ENCODE measurements around the gene BFAR. TPM values are rescaled to one million over a fixed set of nuclear protein-coding genes. Genes with fewer than 3 reads are reported as not detected.
A peak's percentile ranks its signal among the peaks of the same experiment; 100 is the strongest.

BFAR gene
- total RNA-seq, 1 donor from 2014 or later = 80.7 TPM

DNA sequence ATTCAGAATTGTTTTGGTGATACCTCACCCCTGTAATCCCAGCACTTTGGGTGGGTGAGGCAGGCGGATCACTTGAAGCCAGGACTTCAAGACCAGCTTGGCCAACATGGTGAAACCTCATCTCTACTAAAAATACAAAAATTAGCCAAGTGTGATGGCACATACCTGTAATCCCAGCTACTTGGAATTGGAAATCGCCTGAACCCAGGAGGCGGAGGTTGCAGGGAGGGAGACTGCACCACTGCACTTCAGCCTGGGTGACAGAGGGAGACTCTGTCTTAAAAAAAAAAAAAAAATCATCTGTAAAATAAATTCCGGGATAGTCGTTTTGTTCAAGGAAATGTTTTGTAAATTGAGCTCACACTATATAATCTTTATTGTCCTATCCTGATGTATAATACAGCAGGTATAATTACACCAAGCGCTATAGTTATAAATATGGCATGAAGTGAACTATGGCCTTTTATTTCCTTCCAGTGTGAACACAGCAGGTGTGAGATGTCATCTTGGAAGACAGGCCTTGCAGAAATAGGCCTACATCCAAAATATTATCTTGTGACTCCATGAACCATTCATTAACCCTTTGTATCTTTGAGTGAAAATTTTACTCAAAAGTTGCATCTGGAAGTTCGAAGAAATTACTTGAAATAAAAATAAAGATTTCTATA lies 35.9 kb downstream of the BFAR start:
- Mint-ChIP-seq H3K4me3 (ENCODE audit: unreplicated experiment) (no peak overlapping the region), H3K27ac (ENCODE audit: unreplicated experiment) (no peak overlapping the region), H3K4me1 (ENCODE audit: unreplicated experiment) (no peaks in the 10 kb centered on the region), H3K36me3 (ENCODE audit: low read depth, unreplicated experiment) (peaks cover 30% of the 10 kb centered on the region), H3K27me3 (ENCODE audit: unreplicated experiment) (no peaks in the 10 kb centered on the region), H3K9me3 (ENCODE audit: unreplicated experiment) (no peaks in the 10 kb centered on the region)
- DNase-seq (ENCODE audit: low spot score) = no peak
- TF ChIP-seq, protein P1, sequence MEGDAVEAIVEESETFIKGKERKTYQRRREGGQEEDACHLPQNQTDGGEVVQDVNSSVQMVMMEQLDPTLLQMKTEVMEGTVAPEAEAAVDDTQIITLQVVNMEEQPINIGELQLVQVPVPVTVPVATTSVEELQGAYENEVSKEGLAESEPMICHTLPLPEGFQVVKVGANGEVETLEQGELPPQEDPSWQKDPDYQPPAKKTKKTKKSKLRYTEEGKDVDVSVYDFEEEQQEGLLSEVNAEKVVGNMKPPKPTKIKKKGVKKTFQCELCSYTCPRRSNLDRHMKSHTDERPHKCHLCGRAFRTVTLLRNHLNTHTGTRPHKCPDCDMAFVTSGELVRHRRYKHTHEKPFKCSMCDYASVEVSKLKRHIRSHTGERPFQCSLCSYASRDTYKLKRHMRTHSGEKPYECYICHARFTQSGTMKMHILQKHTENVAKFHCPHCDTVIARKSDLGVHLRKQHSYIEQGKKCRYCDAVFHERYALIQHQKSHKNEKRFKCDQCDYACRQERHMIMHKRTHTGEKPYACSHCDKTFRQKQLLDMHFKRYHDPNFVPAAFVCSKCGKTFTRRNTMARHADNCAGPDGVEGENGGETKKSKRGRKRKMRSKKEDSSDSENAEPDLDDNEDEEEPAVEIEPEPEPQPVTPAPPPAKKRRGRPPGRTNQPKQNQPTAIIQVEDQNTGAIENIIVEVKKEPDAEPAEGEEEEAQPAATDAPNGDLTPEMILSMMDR (IDR thresholded peaks at IDR 0.05; ENCODE audit: unreplicated experiment) = no peak

DNA sequence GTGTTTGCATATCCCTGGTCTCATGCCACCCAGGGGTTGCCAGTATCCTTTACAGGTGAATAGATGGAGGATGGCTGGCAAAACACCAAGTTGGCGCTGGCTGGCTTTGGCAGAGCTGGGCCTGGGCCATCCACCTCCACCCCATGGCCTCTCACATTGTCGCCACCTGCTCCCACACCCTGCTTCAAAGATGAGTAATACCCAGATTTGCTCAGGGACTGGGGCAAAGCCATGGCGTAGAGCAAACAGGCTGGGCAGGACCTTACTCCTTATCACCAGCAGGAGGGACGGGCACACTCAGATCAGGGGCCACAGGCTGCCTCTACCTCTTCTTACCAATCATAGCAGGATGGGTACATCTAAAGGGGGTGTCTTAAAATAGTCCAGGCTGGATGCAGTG lies 37.0 kb downstream of the BFAR start:
- H3K4me1 Mint-ChIP-seq (ENCODE audit: unreplicated experiment) = no peaks in the 10 kb centered on the region
- DNase-seq (ENCODE audit: low spot score) = no peak
- H3K4me3 Mint-ChIP-seq (ENCODE audit: unreplicated experiment) = no peak overlapping the region
- H3K9me3 Mint-ChIP-seq (ENCODE audit: unreplicated experiment) = no peaks in the 10 kb centered on the region
- TF ChIP-seq, protein P1 (IDR thresholded peaks at IDR 0.05; ENCODE audit: unreplicated experiment) = no peak
- H3K27me3 Mint-ChIP-seq (ENCODE audit: unreplicated experiment) = no peaks in the 10 kb centered on the region
- no peak overlapping the region for H3K27ac Mint-ChIP-seq (ENCODE audit: unreplicated experiment)
- peaks cover 22% of the 10 kb centered on the region for H3K36me3 Mint-ChIP-seq (ENCODE audit: low read depth, unreplicated experiment)

DNA sequence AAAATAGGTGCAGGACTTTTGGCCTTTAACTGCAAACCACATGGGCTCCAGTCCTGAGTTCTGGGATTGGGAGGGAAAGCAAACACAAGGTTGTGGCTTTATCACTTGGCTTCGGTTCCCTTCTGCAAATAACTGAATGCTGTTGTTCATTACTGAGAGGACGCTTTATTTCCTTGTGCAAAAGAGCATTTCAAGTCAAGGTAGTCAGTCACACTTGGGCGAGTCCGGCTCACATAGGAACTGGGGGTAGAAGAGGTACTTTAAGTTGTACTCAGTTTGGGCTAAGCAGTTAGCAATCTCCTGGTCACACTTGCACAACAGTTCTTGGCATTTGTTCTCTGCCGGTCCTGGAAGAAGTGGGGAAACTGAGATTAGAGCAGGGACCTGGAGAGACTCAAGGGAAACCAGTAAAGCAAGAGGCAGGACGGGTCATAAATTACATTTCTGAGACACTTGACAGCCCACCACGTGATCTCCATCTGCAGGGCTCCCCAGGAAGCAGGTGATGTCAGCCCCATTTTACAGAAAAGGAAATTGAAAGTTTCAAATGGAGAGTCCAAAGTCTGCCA lies 39.7 kb downstream of the BFAR start:
- Mint-ChIP-seq H3K9me3 (ENCODE audit: unreplicated experiment) (no peaks in the 10 kb centered on the region), H3K27ac (ENCODE audit: unreplicated experiment) (no peak overlapping the region), H3K4me3 (ENCODE audit: unreplicated experiment) (no peak overlapping the region), H3K27me3 (ENCODE audit: unreplicated experiment) (no peaks in the 10 kb centered on the region), H3K36me3 (ENCODE audit: low read depth, unreplicated experiment) (no peaks in the 10 kb centered on the region), H3K4me1 (ENCODE audit: unreplicated experiment) (no peaks in the 10 kb centered on the region)
- TF ChIP-seq, protein P1 (IDR thresholded peaks at IDR 0.05; ENCODE audit: unreplicated experiment) = no peak
- DNase-seq (ENCODE audit: low spot score) = no peak

DNA sequence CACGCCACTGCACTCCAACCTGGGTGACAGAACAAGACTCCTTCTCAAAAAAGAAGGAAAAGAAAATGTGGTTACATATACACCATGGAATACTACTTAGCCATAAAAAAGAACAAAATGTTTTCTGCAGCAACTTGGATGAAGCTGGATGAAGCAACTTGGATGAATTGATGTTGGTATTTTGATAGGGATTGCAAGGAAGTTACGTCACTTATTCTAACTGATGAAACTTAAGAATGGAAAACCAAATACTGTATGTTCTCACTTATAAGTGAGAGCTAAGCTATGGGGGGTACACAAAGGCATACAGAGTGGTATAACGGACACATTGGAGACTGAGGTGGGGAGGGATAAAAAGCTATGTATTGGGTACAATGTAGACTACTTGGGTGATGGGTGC lies 43.9 kb downstream of the BFAR start:
- DNase-seq (ENCODE audit: low spot score) = no peak
- H3K27ac Mint-ChIP-seq (ENCODE audit: unreplicated experiment) = no peak overlapping the region
- no peak overlapping the region for H3K4me3 Mint-ChIP-seq (ENCODE audit: unreplicated experiment)
- H3K36me3 Mint-ChIP-seq (ENCODE audit: low read depth, unreplicated experiment) = peaks cover 7% of the 10 kb centered on the region
- no peaks in the 10 kb centered on the region for H3K4me1 Mint-ChIP-seq (ENCODE audit: unreplicated experiment)
- H3K27me3 Mint-ChIP-seq (ENCODE audit: unreplicated experiment) = peaks cover 2% of the 10 kb centered on the region
- TF ChIP-seq, protein P1 (IDR thresholded peaks at IDR 0.05; ENCODE audit: unreplicated experiment) = no peak
- H3K9me3 Mint-ChIP-seq (ENCODE audit: unreplicated experiment) = no peaks in the 10 kb centered on the region

DNA sequence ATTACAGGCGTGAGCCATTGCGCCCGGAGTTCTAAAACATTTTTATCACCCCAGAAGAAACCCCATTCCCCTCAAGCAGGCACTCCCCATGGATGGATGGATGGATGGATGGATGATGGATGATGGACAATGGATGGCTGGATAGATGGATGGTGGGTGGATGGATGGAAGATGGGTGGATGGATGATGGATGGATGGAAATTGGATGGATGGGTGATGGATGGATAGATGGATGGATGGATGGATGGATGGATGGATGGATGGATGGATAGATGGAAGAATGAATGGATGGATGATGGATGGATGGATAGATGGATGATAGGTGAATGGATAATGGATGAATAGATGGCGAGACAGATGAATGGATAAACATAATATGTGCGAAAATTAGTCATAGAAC lies 44.9 kb downstream of the BFAR start:
- Mint-ChIP-seq H3K4me1 (ENCODE audit: unreplicated experiment) (no peaks in the 10 kb centered on the region), H3K36me3 (ENCODE audit: low read depth, unreplicated experiment) (peaks cover 7% of the 10 kb centered on the region), H3K4me3 (ENCODE audit: unreplicated experiment) (peak overlapping the region; percentile 8), H3K9me3 (ENCODE audit: unreplicated experiment) (no peaks in the 10 kb centered on the region), H3K27ac (ENCODE audit: unreplicated experiment) (no peak overlapping the region), H3K27me3 (ENCODE audit: unreplicated experiment) (peaks cover 2% of the 10 kb centered on the region)
- TF ChIP-seq, protein P1 (IDR thresholded peaks at IDR 0.05; ENCODE audit: unreplicated experiment) = no peak
- DNase-seq (ENCODE audit: low spot score) = no peak
